Activated CD4-positive, alpha-beta T cell treated with anti-CD3 and anti-CD28 coated beads, Interleukin-2, amount 50 U/mL, for 24 hours (primary cell): ENCODE results near the gene LTBP1.
A peak's percentile ranks its signal among the peaks of the same experiment; 100 is the strongest.
"Not testable (repeated sequence)": the region's sequence is repeated elsewhere in the genome, so short reads cannot be mapped to it uniquely, and the experiment has no call there.

Experiments used
- DNase-seq, 2 donors: peaks; one replicate each; pipeline ENCODE4 v3.0.0-alpha.2; 2020; ENCODE audit warnings: low read depth in 1 of 2, low spot score in 1 of 2

LTBP1 gene

GRCh38 chr2:32946314-32947075 is at the start of gene LTBP1:
TSS of gene LTBP1 (plus strand) at chr2:32946953. CDS start at chr2:32947325, 372 bp downstream.
- DNase-seq, result peak in 1 of 2 donors; percentile 39

- DNase-seq, result no peak
Observed at GRCh38 chr2:32900246-32900973, 46.3 kb upstream of the LTBP1 start.

- no peak for DNase-seq
Observed at GRCh38 chr2:32901313-32901712, 45.4 kb upstream of the LTBP1 start.

GRCh38 chr2:32902174-32902573 is 44.6 kb upstream of the LTBP1 start:
- no peak for DNase-seq

GRCh38 chr2:32902986-32903385 is 43.8 kb upstream of the LTBP1 start:
- no peak for DNase-seq

GRCh38 chr2:32904074-32904473 is 42.7 kb upstream of the LTBP1 start:
- DNase-seq, result no peak

GRCh38 chr2:32904751-32905150 is 42.0 kb upstream of the LTBP1 start:
- DNase-seq, result no peak

GRCh38 chr2:32905270-32905669 is 41.5 kb upstream of the LTBP1 start:
- DNase-seq, result no peak

GRCh38 chr2:32910883-32911598 is 35.7 kb upstream of the LTBP1 start:
- no peak for DNase-seq

- DNase-seq, result no peak
Observed at GRCh38 chr2:32915694-32916093, 31.1 kb upstream of the LTBP1 start.

GRCh38 chr2:32918774-32919173 is 28.0 kb upstream of the LTBP1 start:
- no peak for DNase-seq

- DNase-seq, result not testable (repeated sequence)
Observed at GRCh38 chr2:32919901-32920300, 26.9 kb upstream of the LTBP1 start.

GRCh38 chr2:32921486-32921885 is 25.3 kb upstream of the LTBP1 start:
- not testable (repeated sequence) for DNase-seq

GRCh38 chr2:32922501-32922900 is 24.3 kb upstream of the LTBP1 start:
- no peak for DNase-seq

- DNase-seq, result no peak
Observed at GRCh38 chr2:32923109-32923508, 23.6 kb upstream of the LTBP1 start.

- DNase-seq, result no peak
Observed at GRCh38 chr2:32925283-32925815, 21.4 kb upstream of the LTBP1 start.

GRCh38 chr2:32925976-32926707 is 20.6 kb upstream of the LTBP1 start:
- no peak for DNase-seq

GRCh38 chr2:32926708-32927084 is 20.1 kb upstream of the LTBP1 start:
- DNase-seq, result no peak

GRCh38 chr2:32930436-32930835 is 16.3 kb upstream of the LTBP1 start:
- DNase-seq, result no peak

GRCh38 chr2:32931519-32931918 is 15.2 kb upstream of the LTBP1 start:
- no peak for DNase-seq
